ENCODE data around the gene CLEC3A.
A peak's percentile ranks its signal among the peaks of the same experiment; 100 is the strongest.
"Not testable (repeated sequence)": the region's sequence is repeated elsewhere in the genome, so short reads cannot be mapped to it uniquely, and the experiment has no call there.

The CLEC3A gene

GRCh38 chr16:78034530-78034929, 12.2 kb downstream of the CLEC3A start:
- peak; percentile 3 for DNase-seq

GRCh38 chr16:78035012-78035411, 12.7 kb downstream of the CLEC3A start:
- DNase-seq, result no peak

GRCh38 chr16:78040396-78040795, 18.0 kb downstream of the CLEC3A start:
- DNase-seq, result no peak

- peak; percentile 65 for DNase-seq
Observed at GRCh38 chr16:78045865-78046581, 23.7 kb downstream of the CLEC3A start.

GRCh38 chr16:78048319-78048718, 26.0 kb downstream of the CLEC3A start:
- DNase-seq, result no peak

GRCh38 chr16:78050734-78051400, 28.5 kb downstream of the CLEC3A start:
- DNase-seq, result no peak

- no peak for DNase-seq
Observed at GRCh38 chr16:78057803-78058564, 35.6 kb downstream of the CLEC3A start.

GRCh38 chr16:78059806-78060205, 37.5 kb downstream of the CLEC3A start:
- not testable (repeated sequence) for DNase-seq

GRCh38 chr16:78060295-78060694, 37.9 kb downstream of the CLEC3A start:
- DNase-seq, result no peak

GRCh38 chr16:78060809-78061208, 38.5 kb downstream of the CLEC3A start:
- DNase-seq, result no peak

GRCh38 chr16:78065319-78065718, 43.0 kb downstream of the CLEC3A start:
- DNase-seq, result no peak

- no peak for DNase-seq
Observed at GRCh38 chr16:78069913-78070312, 47.6 kb downstream of the CLEC3A start.

GRCh38 chr16:78072275-78072674, 49.9 kb downstream of the CLEC3A start:
- no peak for DNase-seq

GRCh38 chr16:78075800-78076199, 53.5 kb downstream of the CLEC3A start:
- no peak for DNase-seq

GRCh38 chr16:78081341-78081740, 59.0 kb downstream of the CLEC3A start:
- DNase-seq, result no peak

Data from fibroblast of skin of right biceps (primary cell).